Stimulated activated CD4-positive, alpha-beta T cell treated with anti-CD3 and anti-CD28 coated beads, Interleukin-1b, Interleukin-23, amount 100 ng/mL, for 4 hours (primary cell): ENCODE results near the gene SPIRE2.
A peak's percentile ranks its signal among the peaks of the same experiment; 100 is the strongest.
"Not testable (repeated sequence)": the region's sequence is repeated elsewhere in the genome, so short reads cannot be mapped to it uniquely, and the experiment has no call there.

ENCODE experiments used
- DNase-seq, 2 donors: peaks; one replicate each; pipeline ENCODE4 v3.0.0-alpha.2; 2020; ENCODE audit warnings: low read depth in 2 of 2

Gene SPIRE2

DNA sequence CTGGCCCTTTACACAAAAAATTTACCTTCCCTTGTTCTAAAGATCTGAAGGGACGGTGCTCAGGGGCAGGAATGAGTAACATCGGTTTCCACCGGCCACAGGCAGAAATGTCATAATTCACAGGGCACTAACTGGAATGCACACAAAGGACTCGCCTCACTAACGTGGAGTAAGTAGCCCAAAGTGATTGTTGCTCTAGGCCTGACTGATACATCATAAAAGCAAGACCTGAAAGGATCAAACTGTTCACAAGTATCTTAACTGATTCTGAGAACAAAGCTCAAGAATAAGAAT is 36.2 kb downstream of the SPIRE2 start:
- DNase-seq: no peak

DNA sequence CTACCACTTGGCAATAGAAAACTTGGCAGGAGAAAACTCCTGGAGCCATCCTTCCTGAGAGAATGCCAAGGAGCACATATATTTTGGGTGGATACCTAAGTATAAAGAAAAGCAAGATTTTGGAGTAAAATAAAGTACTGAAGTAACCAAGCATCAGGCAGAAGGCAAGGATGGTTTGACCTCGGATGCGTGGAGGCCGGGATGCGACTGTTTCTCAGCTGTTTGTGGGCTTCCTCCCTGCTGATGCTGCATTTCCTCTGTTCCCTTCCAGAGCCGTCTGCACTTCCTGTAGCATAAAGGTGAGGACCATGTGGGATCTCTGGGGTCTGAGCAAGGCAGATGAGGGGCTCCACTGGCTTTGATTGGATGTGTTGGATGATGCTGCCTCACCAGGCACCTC is 39.6 kb downstream of the SPIRE2 start:
- no peak for DNase-seq

DNA sequence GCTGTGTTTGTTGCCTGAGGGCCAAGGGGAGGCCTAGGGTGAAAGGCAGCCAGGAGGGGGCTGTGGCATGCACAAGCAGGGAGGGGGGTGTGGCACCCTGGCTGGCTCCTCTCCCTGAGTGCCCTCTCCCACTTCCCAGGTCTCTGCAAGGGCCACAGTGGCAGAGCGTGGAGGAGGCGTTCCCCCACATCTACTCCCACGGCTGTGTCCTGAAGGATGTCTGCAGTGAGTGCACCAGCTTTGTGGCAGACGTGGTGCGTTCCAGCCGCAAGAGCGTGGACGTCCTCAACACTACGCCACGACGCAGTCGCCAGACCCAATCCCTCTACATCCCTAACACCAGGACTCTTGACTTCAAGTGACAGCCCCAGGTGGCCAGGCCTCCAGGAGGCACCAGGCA is 41.6 kb downstream of the SPIRE2 start:
- no peak for DNase-seq

GRCh38 chr16:89870440-89870839 is 42.2 kb downstream of the SPIRE2 start:
- DNase-seq: no peak

GRCh38 chr16:89871895-89872294 is 43.6 kb downstream of the SPIRE2 start:
- DNase-seq: no peak

- DNase-seq: peak; percentile 86
Measured at GRCh38 chr16:89873109-89873971, 45.1 kb downstream of the SPIRE2 start, which contains the start of gene TCF25. TCF25 (plus strand) TSS chr16:89873592; CDS start chr16:89873668, 76 bp downstream.

- DNase-seq: peak; percentile 95
Measured at GRCh38 chr16:89873972-89874689, 45.9 kb downstream of the SPIRE2 start.

DNA sequence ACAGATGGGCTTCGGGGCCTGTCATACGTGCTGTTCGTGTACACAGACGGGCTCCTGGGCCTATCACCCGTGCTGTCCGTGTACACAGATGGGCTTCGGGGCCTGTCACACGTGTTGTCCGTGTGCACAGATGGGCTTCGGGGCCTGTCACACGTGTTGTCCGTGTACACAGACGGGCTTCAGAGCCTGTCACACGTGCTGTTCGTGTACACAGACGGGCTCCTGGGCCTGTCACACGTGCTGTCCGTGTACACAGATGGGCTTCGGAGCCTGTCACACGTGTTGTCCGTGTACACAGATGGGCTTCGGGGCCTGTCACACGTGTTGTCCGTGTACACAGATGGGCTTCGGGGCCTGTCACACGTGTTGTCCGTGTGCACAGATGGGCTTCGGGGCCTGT is 50.8 kb downstream of the SPIRE2 start:
- DNase-seq: not testable (repeated sequence)

GRCh38 chr16:89880477-89881367 is 52.4 kb downstream of the SPIRE2 start:
- no peak for DNase-seq

DNA sequence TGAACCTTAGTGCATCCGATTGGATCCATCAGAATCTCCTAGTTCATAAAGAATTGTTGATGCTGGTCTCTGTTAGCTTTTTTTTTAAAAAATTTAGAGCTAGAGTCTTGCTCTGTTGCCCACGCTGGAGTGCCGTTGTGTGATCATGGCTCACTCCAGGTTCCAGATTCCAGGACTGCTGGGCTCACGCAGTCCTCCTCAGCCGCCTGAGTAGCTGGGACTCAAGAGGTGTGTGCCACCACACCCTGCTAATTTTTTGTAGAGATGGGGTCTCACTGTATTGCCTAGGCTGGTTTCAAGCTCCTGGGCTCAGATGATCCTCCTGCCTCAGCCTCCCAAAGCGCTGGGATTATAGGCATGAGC is 53.1 kb downstream of the SPIRE2 start:
- no peak for DNase-seq

- DNase-seq: no peak
Measured at GRCh38 chr16:89883346-89884040, 55.2 kb downstream of the SPIRE2 start.

DNA sequence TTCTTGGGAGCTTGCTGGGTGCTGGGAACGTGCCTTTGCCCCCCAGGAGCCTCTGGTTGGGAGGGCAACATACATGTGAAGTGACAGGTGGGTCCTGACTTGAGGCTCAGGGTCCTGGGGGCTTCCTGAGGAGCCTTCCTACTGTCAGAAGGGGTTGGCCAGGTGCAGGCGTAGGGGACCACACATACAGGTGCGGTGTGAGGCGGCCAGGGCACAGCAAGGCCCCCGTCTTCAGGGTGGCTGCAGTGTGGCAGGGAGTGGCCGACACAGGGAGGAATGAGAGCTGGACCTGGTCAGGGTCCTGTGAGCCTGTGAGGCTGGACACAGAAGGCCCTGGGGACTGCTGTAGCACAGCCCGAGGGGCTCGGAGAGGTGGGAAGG is 55.8 kb downstream of the SPIRE2 start:
- no peak for DNase-seq

DNA sequence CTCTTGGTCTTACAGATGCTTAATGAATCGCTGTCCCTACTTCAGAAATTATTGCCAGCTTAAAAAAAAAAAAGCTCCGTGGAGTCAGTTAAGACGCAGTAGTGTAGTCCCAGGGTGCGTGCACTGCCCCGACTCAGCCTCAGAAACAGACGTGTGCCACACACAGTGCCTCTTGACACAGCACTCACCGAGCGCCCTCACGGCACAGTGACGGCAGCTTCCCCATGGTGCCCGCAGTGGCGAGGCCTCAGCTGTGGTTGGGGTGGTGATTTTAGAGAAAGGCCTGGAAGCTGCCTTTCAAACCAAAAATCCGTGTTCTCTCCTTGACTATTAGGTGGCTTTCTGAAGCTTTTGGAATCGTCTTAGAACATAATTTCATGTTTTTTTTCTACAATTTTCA is 59.0 kb downstream of the SPIRE2 start:
- no peak for DNase-seq

- DNase-seq: no peak
Measured at GRCh38 chr16:89890200-89890599, 61.9 kb downstream of the SPIRE2 start.

DNA sequence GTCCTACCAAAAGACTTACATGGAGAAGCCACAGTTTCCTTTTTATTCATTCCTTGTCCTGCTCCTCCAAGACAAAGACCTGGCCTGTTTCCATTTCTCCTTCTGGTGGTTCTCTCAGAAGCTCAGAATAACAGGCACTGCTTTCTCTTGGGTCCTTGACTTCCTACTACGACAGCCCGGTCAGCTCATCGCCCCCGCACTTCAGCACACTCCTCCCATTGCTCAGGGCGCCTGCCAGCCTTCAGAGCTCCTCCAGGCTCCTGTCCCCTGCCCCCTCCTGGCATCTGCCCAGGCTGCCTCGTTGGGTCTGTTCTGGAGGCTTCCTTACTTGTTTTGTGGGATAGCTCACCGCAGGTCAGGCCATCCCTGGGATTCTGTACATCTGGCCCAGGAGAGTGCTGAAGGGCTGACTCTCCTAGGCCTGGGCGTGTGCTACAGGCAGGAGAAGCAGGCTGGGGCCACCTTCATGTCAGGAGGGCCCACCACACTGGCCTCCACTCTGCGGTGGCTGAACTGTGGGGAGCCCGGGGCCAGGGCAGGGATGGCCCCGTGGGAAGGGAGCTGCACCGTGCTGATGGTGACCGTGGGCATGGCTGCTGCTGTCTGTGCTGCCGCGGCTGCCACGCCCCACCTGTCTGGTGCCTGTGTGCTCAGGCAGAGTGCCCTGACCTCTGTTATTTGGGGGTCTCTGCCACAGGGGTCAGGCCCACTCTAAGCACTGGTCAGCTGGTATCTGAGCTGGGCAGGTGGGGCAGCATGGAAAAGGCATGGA is 62.8 kb downstream of the SPIRE2 start:
- DNase-seq: no peak

- no peak for DNase-seq
Measured at GRCh38 chr16:89892055-89892630, 63.9 kb downstream of the SPIRE2 start.

DNA sequence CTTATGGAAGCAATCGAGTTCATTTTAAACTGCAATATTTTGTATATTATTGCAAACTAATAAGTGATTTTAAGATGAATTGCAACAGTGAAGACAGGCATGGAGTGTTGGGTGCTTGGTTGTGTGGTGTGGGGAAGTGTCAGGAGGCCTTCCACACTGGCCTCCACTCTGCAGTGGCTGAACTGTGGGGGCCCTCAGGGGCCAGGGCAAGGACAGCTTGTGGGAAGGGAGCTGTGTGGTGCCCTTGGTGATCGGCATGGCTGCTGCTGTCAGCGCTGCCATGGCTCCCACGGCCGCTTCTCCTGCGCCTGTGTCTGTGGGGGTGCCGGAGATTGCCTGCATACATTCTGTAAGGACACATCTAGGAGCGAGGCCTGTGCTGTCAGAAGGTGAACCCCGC is 64.4 kb downstream of the SPIRE2 start:
- no peak for DNase-seq

GRCh38 chr16:89893642-89894548 is 65.6 kb downstream of the SPIRE2 start:
- no peak for DNase-seq

DNA sequence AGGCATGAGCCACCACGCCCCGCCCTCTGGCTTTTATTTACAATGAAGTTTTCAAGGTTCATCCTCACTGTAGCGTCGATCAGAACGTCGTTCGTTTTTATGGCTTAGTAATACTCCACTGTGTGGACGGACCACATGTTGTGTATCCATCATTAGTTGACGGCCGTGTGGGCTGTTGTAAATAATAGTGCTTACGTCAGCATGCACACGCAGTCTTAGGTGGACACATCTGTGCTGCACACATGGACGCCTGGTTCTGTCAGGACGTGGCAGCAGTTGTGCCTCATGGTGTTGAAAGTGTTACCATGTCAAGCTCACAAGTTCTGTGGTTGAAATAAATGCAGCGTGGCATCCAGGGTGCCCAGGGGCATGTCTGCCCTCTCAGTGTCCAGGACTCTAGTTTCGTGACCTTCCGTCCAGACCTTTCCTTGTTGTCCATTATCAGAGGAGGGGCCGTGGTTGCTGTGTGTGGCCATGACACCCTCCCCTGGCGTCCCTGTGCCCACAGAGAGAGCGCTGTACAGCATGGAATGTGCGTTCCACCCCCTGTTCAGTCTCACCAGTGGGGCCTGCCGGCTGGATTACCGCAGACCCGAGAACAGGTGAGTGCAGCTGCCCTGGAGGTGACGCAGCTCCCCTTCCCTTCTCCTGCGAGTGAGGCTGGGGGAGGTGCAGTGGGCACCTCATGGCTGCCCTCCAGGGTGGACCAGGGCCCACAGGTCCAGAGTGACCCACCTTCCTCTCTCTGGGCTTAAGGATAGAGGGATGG is 67.4 kb downstream of the SPIRE2 start:
- DNase-seq: no peak
